NK-92 (cell line): ENCODE measurements around the gene WIZ.

ENCODE experiments used
- DNase-seq: peaks from one replicate; lab custom pipeline; 2025; ENCODE audit not compliant: unreplicated experiment; lab: John Stamatoyannopoulos, UW

Gene WIZ

DNA sequence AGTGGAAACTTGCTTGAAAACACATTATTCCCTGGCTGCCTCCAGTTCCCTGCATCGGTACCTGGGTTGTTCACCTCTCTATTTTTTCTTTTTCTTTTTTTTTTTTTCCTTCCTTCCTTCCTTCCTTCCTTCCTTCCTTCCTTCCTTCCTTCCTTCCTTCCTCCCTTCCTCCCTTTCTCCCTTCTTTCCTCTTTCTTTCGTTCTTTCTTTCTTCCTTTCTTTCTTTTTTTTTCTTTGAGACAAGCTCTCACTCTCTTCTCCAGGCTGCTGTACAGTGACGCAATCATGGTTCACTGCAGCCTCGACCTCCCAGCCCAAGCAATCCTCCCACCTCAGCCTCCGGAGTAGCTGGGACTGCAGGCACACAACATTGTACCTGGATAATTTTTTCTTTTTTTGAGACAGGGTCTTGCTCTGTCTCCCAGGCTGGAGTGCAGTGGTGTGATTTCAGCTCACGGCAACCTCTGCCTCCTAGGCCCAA lies 18.0 kb upstream of the WIZ start:
- no peak for DNase-seq

DNA sequence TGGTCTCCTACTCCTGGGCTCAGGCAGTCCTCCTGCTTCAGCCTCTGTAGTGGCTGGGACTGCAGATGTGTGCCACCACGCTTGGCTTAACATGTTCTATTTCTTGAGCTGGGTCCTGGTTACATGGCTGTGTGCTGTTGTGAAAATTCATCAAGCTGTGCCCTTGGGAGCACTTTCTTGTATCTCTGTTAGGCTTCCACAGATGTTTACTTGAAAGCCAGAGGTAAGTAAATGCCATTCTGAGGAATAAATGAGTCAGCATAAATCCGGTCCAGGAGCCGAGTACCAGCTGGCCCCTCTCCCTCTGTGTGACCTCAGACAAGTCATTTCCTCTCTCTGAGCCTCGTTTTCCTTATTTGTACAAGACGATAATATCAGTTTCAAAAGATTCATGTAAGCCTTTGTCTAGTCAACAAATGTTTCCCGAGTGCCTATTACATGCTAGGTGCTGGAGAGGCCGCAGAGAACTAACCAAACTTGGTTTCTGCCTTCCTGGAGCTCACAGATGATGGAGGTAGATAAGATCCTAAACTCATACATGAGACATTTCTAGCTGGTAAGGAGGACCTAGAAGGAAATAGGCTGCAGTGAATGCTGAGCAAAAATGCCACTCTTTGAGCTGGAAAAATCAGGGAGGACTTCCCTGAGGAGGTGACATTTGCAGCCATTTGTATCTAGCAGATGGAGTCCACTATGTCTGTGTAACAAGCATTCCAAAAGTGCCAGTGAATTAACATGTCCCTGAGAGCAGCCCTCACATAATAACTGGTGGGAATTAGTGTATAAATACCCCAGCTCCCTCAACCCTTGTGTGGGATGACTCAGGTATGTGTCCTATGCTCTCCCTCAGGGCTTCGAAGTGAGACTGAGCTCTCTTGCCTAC lies 17.3 kb upstream of the WIZ start:
- no peak for DNase-seq

DNA sequence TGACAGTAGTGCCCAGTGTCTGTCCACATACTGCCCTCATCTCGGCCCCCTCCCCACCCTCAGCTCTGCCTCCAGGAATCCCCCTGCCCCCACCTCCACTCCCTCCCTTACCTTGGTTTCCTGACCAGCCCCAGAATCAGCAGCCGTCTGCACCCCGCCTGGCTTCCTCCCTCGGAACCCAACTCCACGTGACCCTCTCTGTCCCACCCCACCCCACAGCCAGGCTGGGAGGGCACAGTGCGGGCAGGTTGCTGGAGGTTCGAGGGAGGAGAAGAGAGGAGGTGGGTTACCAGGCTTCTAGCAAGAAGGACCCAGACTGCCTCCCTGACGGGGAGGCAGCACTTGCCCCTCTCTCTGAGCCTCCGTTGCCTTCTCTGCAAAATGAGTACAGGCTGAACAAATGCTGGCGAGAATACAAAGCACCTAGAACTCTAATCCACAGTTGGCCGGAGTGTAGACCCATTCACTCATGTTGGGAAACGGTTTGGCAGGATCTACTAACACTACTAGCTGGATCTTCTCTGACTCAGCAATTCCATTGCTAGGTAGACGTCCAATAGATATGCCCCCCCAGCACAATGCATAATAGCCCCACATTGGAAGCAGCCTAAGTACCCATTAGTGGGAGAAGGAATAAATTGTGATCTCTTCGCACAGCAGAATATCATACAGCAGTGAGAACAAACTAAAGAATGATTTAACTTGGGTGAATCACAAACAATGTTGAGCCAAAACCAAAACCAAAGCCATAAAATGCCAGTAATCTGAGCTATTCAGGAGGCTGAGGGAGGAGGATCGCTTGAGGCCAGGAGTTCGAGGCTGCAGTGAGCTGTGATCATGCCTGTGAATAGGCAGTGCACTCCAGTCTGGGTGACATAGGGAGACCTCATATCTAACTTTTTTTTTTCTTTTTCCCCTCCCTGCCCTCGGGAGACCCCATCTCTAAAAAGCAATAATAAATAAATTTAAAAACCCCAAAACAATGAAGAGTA lies 14.9 kb upstream of the WIZ start, which contains the start of gene RASAL3:
Gene RASAL3 (minus strand): TSS at position 151 of the 992 bp plus-strand sequence. CDS start 186 bp downstream, outside the sequence.
- no peak for DNase-seq

DNA sequence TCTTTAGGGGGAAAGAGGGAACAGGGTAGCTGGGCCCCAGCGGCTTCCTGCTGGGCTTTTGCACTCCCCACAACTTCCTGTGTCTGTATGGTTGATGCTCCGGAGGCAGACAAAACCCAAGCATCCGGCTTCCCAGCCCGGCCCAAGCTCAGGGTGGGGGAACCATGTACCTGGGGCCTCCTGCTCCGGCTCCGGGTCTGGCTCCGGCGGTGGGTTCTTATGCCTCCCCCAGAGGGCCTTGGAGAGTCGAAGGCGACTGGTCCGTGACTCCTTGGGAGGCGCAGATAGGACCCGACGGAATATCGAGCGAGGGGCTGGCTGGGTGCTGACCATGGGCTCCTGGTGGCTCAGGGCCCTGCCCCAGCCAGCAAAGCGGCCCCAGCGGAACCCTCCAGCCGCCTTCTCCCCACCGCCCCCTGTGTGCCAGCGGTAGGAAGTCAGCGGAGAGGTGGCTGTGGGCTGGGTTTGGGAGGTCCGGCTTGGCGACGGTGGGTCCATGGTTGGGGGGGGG lies 14.2 kb upstream of the WIZ start:
- DNase-seq, result no peak

DNA sequence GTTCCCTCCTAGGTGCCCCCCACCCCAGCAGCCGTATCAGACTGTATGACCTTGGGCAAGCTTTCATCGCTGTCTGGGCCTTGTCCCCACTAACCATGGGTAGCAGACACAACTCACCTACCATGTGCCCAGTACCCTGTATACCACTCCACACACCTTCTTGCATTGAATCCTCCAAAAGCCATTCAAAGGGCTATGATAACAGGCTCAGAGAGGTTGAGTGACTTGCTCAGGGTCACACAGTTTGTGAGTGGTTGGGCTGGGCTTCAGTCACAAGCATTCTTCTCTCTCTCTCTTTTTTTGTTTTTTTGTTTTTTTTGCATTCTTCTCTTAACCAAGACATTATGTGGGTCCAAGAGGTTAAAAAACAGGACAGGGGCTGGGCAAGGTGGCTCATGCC lies 11.9 kb upstream of the WIZ start:
- DNase-seq, result no peak

DNA sequence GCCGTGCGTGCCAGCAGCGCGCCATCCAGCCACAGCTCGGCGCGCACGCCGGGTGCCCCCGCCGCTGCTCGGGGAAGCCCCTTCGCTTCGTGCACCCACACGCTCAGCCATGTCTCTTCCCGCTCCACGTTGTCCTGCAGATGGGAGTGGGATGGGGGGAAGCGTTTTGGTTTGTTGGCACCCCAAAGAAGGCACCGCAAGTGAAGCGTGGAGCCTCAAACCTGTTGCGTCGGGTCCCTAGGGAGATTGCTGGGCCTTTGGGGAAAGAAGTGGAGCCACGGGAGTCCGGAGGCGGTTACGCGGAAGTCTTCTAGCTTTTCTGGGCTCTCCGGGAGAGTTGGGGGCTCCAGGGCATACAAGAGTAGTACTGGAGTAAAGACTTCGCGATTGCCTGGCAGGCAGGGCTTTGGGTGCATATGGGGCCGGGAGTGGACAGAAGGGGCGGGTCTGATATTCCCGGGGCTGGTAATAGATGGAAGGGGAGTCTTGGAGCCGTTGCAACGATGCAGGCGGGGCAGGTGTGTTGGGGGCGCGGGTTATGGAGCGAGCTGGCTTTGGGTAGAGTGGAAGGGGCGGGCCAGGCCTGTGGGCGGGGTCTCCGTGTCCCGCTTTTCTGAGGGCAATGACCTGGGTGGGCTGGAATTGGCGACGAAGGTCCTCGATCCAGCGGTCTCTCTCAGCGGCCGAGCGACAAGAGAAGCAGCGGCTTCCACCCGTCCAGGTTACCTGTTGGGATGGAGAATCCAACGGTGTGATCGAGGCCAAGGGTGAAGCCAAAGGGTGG lies 8.1 kb upstream of the WIZ start:
- DNase-seq, result no peak

DNA sequence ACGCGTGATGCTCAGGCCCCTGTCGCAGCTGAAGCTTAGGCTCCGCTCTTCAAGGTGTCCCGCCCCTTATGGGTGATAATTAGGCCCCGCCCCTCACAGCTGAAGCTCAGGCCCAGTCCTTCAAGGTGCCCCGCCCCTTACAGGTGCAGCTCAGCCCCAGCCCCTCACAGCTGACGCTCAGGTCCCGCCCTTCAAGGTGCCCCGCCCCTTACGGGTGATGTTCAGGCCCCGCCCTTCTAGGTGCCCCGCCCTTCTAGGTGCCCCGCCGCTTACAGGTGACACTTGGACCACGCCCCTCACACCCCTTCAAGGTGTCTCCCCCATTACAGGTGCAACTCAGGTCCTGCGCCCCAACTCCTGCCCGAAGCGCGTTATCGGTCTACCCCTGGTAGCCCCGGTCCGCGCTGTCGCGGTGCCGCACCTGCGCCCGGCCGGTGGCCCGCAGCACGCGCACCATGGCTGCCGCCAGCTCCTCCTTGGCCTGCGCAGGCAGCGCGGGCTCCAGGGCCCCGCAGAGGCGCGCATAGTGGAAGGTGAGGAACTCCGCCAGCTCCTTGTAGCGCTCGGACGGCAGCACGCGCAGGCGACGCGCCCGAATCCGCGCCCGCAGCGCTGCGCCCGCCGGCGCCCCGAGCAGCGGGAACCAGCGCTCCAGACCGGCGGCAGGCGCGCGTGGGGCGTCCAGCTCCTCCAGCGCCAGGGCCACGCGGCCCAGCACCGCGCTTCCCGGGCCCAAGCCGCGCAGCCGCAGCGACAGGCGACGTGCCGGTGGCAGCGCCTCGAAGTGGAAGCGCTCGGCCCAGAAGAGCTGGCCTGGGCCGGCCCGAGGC lies 7.3 kb upstream of the WIZ start:
- DNase-seq, result no peak

DNA sequence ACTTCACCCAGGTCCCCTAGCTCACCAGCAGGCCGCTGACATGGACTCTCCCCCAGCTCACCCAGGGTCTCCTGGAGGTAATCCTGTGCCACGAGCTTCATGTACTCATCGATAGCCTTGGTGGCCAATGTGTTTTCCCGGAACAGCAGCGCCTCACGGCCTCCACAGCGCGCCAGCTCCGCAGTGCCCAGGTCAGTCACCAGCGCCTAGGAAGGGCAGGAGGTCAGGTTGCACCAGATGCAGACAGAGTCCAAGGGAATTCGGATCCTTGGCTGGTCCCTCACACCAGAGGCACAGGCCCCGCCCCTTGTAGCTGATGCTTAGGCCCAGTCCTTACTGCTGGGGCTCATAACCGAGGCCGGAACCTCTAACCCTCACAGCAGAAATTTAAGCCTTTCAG lies 6.7 kb upstream of the WIZ start:
- no peak for DNase-seq

DNA sequence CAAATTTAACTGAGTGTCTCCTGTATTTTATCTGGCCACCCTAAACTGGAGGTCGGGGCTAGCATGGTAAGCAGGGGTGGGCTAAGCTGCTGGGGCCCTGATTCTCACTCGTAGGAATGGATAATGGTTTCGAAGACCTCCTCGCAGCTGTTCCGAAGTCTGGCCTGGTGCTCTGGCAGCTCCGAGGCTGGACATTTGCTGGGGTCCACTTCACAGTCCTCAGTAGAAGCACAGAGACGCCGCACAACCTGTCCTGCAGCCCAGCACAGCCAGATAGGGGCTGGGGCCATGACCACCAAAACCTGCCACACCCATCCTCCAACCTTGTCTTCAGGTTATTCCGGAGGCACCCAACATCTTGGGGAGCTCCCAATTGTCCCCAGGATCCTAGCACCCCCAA lies 6.2 kb upstream of the WIZ start:
- no peak for DNase-seq

DNA sequence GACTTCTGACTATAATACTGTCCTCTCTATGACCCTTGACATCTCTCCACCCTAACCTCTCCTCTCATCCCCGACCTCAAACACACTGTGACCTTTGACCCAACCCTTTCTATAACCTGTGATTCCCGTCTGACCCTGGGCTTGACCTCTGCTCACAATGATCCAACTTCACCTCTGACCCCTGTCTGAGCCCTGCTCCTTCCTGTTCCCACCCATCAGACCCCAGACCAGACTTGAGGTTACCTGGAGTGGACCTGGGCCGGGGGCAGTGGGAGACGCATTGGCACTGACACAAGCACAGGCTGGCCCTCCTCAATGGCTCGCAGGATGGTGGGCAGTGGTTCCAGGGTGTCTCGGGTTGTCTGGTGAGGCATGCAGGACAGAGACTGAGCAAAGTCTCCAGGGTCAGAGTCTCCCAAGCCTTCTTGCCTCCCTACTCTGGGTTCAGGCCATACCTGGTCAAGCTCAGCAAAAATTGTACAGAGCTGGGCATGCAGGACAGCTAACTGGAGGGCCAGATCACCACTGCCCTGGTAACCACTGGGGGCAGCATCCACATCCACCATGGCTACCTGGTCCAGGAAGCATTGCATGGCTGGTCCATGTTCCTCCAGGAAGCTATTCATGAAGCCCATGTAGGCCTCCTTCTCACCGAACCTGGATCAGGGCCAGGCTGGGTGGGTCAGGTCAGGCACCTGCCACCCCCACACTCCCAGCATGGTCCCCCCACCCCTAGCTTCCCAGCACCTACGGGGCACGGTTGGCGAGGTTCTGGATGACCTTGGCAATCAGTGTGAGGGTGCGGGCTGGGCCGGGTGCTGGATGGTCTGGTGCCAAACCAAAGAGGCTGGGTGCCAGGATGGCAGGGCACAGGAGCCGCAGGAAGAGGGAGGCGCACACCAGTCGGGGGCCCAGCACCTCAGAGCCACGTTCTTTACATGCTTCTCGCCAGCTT lies 4.4 kb upstream of the WIZ start:
- no peak for DNase-seq

DNA sequence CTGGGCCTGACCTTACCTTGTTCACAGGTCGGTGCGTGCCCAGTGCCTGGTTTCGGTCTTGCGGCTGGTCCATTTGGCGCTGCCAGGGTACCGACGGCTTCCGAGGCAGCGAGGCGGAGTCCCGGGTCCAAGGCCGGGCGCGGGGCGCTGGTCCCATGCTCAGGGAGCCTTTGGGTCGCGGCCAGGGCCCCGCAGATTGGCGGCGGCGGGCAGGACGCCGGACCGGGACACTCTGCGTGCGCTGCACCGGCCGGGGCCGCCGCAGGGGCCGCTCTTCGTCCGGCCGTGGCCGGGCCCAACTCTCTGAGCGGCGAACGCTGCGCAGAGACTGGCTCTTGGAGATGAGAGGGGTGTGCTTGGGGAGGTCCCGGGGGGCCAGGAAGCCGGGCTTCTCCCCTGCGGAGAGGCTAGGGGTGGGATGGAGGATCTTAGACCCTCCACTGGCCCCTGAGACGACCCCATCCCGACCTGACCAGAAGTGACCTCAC lies 3.4 kb upstream of the WIZ start:
- no peak for DNase-seq

DNA sequence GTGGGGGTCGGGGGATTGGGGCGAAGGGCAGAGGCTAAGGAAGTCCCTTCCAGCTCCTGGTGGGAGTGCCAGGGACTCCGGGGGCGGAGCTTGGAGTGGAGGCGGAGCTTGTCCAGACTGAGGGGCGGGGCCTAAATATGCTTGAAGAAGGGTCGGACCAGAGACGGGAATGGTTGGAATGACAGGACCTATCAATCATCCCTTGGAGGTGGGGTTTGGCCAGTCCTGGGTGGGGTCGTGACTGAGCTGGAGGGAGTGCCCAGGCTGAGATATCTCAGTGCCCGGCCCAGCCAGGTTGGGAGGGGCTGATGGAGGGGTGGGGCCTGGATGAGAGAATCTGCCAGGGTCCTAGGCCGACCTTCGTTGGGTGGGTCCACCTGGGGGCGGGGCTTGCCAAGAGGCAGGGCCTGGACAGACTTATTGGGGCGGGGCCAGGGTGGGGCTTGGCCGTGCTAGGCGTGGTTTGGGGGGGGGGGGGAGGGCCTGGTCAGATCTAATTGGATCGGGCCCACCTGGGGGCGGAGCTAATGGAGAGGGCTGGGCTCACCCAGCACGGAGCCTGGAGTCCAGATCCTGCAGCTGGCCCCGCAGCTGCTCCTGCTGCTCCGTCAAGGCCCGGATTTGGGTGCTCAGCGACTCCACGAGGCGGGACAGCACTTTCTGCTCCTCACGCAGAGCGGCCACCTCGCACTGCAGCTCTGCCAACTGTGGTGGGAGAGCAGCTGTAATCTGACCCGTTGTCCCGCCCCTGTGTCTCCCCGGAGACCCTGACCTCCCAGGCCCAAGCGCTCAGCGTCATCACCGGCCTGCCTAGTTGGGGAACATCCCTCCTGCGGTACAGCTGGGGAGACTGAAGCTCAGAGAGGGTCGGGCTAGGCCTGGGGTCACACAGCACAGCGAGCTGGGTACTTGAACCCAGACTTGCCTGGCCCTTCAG lies 2.6 kb upstream of the WIZ start:
- DNase-seq, result no peak

DNA sequence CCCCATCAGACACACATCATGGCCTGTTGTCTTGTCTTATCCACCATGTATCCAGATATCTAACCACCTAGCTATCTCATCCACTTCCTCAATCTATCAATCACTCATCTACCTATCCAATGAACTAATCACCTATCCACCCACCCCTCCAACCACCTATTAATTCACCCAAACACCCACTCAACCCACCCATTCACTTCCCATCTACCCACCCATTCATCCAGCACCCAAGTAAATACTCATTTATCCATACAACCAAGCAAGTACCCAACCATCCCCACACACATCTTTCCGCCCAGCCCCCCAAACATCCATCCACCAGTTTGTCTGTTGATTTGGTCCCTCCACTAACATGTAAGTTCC lies 753 bp upstream of the WIZ start:
- DNase-seq, result no peak

DNA sequence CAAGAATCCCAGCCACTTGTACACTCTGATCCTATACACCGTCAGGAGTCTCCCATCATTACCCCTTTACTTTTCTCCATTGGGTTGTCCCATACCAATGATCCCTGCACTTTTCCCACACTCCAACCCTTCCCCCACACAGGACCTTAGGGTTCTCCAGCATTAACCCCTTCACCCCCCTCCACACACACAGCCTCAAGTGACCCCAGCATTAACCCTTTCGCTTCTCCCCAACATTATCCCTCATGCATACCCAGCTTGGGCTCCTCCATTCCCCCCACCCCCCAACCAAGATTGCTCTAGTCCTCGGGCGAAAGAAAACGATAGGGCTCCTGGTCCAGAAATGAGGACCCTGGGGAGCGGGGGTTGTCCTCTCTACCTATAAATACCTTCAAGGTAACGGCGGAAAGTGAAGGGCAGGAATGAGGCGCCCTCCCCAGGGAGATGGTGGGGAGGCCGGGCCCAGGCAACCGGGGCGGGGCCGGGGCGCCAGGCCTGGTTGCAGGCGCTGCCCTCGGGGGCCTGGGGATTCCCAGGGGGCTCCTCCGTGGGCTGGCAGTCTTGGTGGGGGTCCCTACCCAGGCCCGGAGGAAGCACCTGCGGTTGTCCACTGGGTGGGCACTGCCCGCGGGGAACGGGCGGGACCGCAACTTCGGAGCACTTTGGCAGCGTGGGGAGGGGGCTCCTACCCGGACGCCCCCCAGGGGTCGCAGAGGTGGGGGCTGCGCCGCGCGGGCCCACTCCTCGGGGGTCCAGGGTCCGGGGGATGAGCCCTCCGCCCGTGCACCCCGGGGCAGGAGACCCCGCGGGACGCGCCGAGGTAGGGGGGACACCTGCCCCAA lies 757 bp downstream of the WIZ start:
- DNase-seq, result no peak

DNA sequence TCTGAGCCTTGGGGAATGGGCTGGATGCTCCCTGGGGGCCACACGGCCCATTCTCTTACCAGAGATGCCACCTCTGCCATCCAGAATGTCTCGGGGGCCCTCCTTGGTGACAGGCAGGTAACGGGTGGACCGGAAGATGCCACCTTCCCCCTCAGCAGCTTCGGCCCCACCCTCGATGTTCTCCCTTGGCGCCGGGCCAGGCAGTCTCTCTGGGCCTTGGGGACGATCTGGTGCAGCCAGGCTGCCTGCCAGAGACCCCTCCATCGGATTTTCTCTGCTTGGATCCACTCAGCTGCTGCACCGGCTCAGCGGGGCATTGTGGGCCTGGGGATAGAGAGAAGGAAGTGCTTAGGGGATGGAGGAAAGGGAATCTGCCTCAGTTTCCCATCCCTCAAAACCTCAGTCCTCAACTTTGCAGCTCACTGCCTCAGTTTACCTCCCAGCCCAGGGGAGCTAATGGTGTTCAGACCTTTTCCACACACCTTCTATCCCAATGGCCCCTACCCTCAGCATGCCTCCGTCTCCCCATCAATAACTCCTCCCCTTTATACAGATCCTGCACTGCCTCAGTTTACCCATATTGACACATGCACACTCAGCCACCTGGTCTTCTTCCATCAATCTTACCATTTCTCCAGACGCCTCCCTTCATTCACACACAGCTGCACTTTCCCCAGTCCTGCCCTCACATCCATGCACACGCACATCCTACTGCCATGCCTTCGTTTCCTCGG lies 1.5 kb downstream of the WIZ start:
- DNase-seq, result no peak

DNA sequence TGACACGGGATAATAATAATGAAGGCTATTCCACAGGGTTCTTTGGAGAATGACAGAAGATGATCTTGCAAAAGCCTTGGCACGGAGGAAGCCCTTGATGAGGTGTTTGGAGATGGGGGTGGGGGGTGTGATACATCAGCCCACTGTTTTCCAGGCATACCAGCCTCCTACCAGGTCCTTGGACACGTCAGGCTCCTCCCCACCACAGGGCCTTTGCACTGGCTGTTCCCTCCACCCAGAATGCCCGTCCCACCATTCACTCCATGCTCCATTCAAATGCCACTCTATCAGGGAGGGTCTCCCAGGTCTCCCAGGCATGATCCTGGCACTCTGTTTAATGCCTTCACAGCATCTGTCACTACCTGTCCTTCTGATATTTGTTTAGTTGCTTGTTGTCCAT lies 2.7 kb downstream of the WIZ start:
- no peak for DNase-seq
